Right forelimb (tissue), 1 donor: ENCODE results near the gene BOLL.
A peak's percentile ranks its signal among the peaks of the same experiment; 100 is the strongest.
"Not testable (repeated sequence)": the region's sequence is repeated elsewhere in the genome, so short reads cannot be mapped to it uniquely, and the experiment has no call there.

Experiments
- DNase-seq: peaks from one replicate; pipeline ENCODE4 v3.0.0-alpha.2; 2018

Gene BOLL

DNA sequence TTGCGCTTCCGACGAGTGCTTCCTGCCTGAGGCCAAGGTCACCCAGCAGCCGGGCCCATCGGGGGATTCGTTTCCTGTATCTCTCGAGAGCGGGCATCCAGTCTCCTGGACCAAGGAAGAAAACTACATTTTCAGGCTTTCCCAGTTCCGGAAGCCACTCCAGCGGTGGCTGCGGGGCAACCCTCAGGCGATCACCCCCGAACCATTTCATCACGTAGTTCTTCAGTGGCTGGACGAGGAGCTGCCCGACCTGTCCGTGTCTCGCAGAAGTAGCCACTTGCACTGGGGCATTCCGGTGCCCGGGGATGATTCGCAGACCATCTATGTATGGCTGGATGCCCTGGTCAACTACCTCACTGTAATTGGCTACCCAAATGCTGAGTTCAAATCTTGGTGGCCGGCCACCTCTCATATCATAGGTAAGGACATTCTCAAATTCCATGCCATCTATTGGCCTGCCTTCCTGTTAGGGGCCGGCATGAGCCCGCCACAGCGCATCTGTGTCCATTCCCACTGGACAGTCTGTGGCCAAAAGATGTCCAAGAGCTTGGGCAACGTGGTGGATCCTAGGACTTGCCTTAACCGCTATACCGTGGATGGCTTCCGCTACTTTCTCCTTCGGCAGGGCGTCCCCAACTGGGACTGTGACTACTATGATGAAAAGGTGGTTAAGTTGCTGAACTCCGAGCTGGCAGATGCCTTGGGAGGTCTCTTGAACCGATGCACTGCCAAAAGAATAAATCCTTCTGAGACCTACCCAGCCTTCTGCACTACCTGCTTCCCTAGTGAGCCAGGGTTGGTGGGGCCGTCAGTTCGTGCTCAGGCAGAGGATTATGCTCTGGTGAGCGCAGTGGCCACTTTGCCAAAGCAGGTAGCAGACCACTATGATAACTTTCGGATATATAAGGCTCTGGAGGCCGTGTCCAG, 78.9 kb downstream of the BOLL start:
- DNase-seq = peak; percentile 46

DNA sequence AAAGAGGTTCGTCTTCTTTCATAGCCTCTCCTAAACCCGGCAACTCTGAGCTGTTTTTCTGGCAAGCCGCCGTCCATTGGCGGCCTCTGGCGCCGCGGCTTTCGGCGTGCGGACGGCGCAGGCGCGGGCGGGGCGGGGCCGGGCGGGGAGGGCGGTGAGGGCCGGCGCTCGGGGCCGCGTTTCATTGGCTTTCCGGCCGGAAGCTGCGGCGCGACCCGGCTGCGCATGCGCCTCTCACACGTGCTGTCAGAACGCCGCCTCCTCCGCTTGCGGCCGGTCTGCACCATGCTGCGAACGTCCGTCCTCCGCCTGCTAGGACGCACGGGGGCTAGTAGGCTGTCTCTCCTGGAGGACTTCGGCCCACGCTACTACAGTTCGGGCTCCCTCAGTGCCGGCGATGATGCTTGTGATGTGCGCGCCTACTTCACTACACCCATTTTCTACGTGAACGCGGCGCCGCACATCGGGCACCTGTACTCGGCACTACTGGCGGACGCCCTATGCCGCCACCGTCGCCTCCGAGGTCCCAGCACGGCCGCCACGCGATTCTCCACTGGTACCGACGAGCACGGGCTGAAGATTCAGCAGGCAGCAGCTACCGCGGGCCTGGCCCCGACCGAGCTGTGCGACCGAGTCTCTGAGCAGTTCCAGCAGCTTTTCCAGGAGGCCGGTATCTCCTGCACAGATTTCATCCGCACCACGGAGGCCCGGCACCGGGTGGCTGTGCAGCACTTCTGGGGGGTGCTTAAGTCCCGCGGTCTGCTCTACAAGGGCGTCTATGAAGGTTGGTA, 79.8 kb downstream of the BOLL start, which contains the start of gene MARS2:
MARS2 (plus strand) TSS at position 249 of the 791 bp plus-strand sequence; CDS start at position 286, 37 bp downstream.
- DNase-seq = peak; percentile 96

DNA sequence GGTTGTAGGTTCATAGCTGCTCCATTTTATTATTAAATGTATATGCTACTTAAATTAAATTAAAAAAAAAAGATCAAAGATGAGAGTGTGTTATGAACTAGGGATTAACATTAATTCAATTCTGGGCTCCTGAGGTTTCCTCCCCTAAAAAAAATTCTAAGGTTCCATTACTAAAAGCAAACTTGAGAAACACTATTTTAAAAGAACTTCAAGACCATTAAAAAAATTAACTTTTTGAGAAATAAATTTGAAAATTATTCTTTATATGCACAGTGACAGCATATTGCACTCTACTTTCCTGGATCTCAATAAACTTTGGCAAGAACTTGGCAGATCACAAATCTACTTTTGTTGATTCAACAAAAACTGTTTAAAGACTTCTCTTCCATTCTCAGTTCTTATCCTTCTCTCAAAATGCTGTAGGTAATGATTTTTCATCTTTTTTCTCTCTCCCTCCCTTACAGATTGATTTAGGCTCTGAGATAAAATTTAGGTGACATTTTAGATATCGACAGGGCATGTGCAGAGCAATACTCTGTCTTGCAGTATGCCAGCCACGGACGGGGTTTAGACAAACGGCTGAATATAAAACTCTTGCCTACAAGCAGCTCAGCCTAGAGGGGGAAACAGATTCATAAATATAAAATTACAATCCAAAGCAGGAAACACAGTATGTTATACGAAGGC, 80.5 kb downstream of the BOLL start:
- DNase-seq = no peak

DNA sequence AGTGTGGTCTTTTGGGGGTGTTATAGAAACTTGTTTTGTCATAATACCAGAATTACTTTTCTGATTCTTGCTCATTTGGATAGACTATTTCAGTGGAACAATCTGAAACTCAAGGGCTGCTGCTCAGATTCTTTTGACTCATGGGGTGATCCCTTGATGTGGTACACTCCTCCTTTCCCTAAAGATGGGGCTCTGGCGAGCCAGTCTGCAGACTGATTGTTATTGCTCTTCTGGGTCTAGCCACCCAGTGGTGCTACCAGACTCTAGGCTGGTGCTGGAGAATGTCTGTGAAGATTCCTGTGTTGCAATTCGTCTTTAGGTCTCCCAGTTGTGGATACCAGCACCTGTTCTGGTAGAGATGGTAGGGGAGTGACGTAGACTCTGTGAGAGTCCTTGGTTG, 84.2 kb downstream of the BOLL start:
- no peak for DNase-seq

DNA sequence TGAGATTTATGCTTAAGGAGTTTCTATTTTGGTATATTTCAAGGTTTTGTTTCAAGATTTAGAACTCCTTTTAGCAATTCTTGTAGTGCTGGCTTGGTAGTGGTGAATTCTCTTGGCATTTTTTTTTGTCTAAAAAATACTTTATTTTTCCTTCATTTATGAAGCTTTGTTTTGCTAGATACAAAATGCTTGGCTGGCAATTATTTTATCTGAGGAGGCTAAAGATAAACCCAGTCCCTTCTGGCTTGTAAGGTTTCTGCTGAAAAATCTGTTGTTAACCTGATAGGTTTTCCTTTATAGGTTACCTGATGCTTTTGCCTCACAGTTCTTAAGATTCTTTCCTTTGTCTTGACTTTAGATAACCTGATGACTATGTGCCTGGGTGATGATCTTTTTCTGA, 85.4 kb downstream of the BOLL start:
- DNase-seq = not testable (repeated sequence)

DNA sequence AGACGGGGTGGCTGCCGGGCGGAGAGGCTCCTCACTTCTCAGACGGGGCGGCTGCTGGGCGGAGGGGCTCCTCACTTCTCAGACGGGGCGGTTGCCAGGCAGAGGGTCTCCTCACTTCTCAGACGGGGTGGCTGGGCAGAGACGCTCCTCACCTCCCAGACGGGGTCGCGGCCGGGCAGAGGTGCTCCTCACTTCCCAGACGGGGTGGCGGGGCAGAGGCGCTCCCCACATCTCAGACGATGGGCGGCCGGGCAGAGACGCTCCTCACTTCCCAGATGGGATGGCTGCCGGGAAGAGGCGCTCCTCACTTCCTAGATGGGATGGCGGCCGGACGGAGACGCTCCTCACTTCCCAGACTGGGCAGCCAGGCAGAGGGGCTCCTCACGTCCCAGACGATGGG, 88.5 kb downstream of the BOLL start:
- not testable (repeated sequence) for DNase-seq

DNA sequence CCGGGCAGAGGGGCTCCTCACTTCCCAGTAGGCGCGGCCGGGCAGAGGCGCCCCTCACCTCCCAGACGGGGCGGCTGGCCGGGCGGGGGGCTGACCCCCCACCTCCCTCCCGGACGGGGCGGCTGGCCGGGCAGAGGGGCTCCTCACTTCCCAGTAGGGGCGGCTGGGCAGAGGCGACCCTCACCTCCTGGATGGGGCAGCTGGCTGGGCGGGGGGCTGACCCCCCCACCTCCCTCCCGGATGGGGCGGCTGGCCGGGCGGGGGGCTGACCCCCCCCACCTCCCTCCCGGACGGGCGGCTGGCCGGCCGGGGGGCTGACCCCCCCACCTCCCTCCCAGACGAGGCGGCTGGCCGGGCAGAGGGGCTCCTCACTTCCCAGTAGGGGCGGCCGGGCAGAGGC, 89.1 kb downstream of the BOLL start:
- not testable (repeated sequence) for DNase-seq

DNA sequence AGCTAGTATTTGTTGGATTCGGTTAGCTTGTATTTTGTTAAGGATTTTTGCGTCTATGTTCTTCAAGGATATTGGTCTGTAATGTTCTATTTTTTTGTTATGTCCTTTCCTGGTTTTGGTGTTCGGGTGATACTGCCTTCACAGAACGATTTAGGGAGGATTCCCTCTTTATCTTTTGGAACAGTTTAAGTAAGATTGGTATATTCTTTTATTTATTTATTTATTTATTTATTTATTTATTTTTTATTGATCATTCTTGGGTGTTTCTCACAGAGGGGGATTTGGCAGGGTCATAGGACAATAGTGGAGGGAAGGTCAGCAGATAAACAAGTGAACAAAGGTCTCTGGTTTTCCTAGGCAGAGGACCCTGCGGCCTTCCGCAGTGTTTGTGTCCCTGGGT, 89.9 kb downstream of the BOLL start:
- not testable (repeated sequence) for DNase-seq

DNA sequence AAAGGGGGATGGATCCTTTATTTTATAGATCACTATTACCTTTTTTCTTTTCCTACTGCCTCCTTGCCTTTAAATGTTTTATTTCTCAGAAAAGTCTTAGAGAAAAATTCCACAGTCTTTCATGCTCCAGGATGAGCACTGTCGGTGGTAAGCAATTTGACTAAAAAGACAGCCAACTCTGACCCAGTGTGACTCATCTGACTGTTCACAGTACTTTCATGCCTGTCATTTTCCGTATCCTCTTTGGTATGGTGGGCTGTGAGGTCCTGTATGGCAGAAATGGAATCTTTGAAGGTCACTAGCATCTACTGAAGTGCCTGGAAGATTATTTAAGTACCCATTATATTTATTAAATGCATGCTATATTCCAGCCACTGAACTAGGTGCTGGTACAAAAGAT, 107.6 kb downstream of the BOLL start:
- no peak for DNase-seq

DNA sequence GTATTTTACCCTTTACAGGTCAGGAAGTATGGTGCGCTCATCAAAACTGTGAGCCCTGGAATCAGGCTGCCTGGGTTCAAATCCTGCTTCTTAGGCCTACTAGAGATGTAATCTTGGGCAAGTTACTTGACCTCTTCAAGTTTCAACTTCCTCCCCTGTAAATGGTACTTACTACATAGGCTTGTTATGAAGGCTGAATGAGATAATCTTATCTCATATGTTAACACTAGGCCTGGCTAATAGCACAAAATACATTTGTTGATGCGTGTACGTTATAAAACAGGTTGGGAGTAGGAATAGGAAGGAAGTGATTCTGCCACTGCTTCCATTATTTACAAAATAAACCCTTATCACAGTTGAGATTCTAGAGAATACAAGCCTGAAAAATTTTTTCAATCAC, 108.1 kb downstream of the BOLL start:
- DNase-seq = no peak
